Stimulated activated CD8-positive, alpha-beta memory T cell treated with anti-CD3 and anti-CD28 coated beads, Interleukin-4, amount 100 ng/mL, for 1 hour (primary cell): Measurements from ENCODE around the gene CCDC33.
"Not testable (repeated sequence)": the region's sequence is repeated elsewhere in the genome, so short reads cannot be mapped to it uniquely, and the experiment has no call there.

Experiments
- DNase-seq, 2 donors: peaks; one replicate each; pipeline ENCODE4 v3.0.0-alpha.2; 2020; ENCODE audit warnings: low read depth in 2 of 2, low spot score in 1 of 2

The CCDC33 gene

DNA sequence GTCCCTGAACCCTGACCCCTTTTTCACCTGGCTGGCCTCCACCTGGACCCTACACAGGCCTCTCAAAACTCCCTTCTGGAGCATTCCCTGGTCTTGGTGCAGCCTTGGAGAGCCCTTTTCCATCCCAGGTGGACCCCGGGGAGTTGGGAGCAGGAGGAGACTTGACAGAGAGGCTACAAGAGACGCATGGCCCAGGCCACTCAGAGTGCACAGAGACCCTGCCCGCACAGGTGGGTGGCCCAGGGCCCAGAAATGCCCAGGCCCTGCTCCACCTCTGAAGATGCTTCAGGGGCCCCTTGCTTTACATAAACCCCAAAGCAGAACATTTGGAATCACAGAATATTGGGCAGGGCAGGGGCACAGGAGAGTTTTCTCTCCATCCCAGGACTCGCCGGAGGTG is 97.0 kb downstream of the CCDC33 start:
- DNase-seq, result no peak

DNA sequence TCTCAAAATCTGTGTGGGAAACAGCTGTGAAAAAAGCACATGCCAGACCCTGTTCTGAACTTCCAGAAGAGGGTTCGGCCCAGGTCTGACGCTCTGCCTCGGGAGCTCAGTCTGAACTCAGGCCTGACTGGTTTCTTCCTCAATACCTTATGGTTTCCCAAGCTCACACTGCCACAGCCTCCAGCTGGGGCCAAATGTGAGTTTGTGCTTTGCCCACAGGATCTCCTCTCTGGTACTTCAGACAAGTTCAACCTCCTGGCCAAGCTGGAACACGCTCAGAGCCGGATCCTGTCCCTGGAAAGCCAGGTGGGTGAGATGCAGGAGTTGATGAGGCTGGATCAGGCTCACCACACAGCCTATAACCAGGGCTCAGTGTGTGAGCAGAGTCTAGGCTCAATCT is 97.5 kb downstream of the CCDC33 start:
- DNase-seq, result no peak

DNA sequence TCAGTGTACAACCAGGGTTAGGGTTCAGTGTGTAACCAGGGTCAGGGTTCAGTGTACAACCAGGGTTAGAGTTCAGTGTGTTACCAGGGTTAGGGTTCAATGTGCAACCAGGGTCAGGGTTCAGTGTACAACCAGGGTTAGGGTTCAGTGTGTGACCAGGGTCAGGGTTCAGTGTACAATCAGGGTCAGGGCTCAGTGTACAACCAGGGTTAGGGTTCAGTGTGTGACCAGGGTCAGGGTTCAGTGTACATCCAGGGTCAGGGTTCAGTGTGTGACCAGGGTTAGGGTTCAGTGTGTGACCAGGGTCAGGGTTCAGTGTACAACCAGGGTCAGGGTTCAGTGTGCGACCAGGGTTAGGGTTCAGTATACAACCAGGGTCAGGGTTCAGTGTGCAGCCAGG is 98.0 kb downstream of the CCDC33 start:
- DNase-seq, result no peak

DNA sequence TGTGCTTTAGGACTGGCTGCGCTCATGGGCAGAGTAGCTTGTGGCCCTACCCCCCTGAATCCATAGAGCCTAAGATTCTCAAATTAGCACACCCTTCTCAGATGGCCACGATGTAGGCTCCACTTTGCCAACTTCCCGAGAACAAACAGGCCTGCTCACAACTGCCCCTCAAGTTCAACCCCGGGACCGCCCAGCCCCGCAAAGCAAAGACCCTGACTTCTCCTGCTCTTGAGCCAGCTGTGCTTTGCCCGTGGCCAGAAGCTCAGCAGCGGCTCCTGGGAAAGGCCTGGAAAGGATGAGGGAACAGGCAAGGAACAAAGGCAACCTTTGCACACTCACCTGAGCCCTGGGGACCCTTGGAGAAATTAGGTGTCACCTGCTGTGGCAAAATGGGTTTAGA is 99.3 kb downstream of the CCDC33 start:
- DNase-seq, result no peak

DNA sequence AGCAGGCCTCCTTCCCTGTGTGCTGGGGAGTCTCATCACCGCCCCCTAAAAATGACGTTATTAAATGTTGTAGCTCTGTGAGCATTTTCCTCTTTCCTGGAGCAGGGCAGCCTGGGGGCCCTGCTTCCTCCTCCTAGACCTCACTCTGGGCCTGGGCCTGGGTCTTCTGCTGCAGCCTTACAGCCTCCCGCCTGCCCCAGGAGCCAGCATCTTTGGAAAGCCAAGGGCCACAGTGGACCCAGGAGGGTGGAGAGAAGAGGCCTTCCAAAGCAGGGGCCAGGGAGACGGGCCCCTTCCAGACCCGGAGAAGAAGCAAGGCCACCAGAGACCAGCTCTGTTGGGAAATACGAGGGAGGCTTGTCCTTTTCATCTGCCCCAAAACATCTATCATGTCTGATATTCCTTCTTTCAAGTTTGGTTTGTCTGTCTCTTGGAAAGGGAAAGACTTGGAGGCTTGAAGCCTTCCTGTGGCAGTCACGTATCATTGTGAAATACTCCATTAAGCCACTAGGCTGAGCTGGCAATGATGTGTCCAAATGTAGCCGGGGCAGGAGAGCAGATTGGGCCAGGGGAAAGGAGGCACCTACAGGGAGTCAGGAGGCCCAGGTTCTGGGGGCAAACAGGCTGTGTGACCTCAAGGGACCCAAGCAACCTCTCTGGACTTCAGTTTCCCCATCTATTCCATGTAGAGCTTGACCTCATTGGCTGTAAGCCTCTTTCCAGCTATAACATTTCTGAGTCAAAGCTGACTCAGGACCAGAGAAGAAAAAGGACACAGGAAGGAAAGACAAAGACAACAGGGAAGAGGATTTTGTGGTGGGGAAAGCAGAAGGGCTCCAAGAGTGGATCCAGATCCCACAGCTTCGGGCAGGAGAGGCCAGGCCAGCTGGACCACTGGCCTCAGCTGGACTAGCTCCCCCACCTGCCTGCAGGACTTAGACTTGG is 100.2 kb downstream of the CCDC33 start:
- no peak for DNase-seq

DNA sequence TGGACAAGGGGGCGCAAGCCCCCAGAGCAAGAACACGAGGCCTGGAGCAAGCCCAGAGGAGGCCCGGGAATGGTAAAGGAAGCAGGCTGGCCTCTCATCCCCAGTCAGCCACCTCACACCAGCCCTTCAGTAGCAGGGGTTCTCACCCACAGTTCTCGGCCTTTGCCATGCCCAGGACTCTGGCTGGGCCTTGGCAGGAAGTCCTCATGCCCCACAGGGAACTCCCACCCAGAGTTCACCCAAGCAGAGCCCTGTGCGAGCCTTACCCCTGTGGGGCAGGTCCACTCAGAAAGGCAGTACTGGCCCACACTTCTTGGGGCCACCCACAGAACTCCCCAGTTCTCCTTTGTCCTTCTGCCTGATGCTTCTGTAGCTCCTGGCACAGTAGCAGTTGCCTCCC is 101.0 kb downstream of the CCDC33 start:
- no peak for DNase-seq

DNA sequence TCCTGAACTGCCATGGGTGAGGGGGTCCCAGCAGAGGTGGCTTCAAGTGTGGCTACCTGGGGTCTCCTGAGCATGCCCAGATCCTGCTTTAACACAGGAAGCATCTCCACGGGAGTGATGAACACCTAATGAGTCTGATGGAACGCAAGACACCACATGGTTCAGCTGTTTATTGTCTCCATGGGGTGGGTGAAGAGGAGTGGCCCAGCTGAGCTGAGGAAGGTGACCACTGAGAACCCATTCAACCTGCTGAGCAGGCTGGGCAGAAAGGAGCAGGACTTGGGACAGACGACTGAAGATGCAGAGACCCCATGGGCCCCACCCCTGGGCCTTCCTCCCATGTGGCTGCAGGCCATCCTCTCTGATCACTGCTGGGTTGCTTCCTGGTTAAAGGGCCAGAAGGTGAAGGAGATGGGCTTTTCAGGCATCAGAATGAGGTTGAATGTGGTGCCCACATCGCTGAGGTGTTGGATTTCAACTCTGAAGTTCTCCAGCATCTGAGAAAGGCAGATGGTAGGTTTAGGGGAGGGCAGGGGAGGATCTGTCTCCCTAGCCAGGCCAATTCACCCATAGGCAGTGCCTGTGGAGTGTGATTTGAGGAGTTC is 101.6 kb downstream of the CCDC33 start:
- no peak for DNase-seq

DNA sequence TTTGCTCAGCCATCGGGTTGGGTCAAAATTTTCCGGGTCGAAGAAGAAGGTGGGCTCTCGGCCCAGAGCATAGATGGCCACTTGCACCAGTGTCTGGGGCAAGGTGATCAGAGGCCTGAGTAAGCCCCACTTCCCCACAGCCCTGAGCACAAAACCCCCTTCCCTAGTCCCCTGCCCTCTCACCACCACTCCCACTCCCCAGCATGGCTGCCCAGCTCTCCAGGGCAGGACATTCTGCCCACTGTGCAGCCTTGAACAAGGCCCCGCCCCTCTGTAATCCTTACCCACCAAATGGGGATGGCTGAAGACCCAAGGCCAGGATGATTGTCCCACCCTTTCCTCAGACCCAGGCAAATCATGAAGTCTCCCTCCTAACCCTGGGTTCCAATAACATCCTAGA is 102.5 kb downstream of the CCDC33 start:
- no peak for DNase-seq

DNA sequence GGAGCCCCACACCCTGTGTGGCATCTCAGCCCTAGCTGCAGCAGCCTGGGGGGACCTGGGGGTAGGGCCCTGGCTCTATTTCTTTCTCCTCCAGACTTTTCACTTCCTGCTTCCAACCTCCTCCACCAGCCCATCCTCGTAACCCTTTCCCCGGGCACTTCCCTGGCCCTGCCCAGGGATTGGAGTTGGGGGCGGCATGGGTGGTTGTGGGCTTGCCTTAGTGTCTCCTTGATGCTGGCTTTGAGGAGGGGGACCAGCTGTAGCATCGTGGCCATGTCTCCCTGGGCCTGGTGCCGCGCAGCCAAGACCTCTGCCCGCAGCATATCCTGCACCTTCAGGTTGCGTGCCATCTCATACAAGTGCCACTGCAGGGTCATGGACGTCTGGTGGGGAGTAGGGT is 103.2 kb downstream of the CCDC33 start:
- no peak for DNase-seq

DNA sequence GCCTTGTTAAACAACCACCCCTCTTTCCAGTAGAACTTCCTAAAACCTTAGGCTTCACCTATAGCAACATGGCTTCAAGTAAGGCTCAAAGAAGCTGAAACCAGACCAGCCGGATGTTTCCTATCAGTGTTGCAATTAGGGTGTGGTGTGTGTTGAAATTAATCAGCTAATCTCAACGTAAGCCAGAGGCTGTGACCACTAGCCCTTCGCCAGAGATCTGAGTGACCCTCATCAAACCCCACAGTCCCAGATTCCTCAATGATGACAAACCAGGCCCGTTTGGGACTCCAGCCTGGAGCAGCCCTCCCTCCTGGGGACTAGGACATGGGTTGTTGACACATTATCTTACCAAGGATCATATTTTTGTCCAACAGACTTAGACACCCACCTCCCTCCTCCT is 104.0 kb downstream of the CCDC33 start:
- no peak for DNase-seq

DNA sequence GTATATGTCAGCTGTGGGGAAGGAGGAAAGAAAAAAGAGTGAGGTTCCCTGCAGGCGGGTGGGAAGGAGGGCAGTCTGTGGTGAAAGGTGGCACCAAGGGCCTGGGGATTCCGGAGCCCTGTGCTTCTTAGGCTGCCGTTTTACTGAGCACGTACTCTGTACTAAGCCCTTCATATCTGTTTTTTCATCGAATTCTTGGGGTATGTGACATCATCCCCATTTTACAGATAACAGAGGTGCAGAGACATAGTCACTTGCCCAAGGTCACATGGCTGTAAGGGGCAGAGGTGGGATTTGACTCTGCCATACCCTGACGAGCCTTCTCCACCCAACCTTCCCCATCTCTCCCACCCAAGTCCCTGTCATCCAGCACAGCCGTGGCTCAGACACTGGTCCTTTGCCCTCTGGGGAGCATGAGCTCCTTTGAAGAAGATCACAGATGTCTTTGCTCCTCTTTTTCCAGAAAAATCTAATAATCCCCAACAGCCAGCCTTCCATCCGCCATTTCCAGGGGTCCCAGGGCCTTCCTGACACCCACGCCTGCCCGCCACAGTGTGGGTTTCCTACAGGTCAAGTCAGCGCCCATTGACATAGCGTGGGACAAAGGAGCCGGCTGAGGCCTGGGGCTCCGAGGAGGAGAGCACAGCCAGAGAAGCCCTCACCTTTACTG is 107.1 kb downstream of the CCDC33 start:
- DNase-seq, result no peak

DNA sequence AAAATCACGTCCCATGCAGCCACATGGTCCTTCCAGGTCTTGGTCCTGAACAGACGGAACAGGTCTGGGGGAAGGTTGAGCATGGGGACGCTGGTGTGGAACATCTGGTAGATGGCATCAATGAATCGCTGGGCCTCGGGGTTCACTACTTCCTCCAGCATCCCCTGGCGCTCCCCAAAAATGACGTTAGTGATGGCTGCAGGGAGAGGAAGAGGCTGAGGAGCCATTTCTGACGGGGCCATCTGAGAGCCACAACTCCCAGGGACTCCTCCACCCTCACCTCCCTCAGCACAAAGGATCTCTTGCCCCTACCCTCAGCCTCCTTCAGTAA is 107.6 kb downstream of the CCDC33 start:
- DNase-seq, result no peak

DNA sequence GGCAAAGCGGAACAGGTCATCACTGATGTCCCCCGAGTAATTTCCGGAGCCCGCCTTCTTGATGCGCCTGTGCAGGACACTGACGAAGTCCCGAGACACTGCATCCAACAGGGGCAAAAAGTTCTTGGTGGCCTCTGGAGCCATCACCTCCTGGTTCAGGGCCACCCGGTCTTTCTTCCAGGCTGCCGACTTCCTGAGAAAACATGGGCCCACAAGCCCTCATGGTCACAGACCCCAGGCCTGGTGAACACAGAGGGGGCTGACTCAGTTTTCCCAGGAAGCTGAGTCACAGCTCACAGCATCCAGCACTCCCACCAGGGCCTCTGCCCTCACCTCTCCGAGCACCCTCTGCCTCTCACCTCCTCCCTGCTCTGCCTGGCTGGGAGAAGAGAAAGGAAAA is 108.9 kb downstream of the CCDC33 start:
- no peak for DNase-seq

DNA sequence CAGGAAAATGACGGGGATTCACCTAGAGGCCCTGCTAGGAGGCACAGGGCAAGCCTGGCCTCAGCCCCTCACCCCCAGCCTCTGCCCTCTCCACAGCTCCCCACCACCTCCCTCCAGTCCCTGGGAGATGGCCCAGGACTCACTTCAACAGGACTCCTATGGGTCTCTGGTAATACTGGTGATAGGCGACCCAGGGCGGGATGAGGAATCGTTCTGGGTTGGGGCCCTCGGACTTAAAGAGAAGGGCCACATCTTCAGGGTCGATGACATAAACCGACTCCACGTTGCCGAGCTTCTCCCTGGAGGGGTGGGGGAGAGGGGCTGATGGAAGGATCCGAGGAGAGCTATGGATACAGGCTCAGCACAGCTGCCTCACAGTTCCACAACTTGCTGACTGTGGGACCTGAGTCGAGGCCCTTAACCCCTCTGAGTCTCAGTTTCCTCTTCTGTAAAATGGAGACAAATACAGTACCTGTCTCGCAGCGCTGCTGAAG is 111.7 kb downstream of the CCDC33 start:
- no peak for DNase-seq

DNA sequence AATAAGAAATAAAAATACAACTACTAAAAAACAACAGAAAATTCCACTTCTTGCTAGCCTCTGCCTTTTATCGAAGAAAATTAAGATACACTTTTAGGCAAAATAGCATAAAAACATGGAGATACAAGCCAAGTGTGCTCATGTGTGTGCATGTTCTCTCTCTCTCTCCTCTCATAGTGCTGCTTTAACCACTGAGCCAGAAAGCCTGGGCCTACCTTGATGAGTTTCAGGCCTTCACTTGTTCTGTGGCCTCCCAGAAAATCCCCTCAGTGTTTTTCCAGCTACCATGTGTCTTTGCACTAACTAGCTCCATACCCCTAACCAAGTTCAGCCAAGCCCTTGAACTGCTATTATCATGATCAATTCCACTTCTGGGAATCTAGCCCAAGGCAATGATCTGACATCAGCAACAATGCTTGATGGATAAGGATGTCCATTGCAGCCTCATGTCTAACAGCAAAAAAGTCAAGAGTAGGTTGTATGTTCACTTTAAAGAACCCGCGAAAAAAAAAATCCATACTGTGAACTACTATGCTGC is 113.2 kb downstream of the CCDC33 start:
- no peak for DNase-seq

DNA sequence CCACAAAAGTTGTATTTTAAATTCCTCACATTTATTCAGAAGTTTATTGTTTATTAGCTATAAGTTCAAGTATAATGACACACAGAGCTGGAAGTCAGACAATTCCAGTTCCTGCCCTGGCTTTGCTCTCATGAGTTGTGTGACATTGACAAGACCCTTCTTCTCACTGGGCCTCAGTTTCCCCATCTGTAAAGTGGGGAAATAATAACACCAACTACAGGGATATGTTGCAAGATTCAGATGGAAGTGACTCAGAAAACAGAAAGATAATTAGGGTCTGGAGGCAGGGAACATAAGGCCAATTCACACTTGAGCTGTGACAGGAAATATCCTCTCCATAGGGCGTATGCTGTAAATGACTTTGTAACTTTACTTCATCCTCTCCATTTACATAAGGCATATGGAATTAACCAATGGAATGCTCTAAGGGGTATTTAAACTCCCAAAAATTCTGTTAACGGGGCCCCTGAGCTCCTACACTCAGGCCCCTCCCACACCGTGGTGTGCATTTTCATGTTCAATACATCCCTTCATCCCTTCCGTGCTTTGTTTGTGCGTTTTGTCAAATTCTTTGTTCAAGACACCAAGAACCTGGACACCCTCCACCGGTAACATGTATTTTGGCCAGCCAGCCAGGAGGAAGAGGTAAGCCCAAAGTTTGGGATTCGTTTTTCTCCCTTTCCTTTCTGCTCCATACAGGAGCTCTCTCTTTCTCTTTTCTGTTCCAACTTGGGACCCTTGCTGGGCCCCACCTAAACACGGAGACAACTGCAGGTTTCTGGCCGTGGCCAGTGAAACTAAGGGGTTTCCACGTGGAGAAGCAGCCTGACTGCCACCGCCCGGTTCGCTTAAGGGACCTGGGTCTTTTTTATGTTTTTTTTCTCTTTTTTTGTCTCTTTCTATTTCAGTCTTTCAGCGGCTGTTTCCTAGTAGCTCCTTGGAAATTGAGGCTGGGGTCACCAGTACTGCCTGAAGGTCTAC is 114.5 kb downstream of the CCDC33 start:
- DNase-seq, result no peak

DNA sequence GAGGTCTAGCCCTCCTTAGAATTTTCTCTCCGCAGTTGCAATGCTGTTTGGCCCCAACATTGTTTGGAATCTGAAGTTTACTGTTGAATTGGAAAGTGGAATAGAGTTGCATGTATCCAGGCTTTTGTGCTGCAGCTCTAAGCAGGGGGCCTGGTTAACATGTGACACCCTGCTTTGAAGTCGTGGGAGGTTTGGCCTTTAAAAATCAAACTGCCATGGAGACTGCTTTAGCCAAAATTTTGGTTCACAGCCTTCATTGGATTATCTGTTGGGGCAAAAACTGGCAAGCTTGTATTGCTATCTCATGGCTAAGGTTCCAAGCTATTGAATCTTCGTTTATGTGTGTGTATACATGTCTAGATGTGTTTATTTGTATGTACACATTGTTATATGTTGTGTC is 115.5 kb downstream of the CCDC33 start:
- no peak for DNase-seq

DNA sequence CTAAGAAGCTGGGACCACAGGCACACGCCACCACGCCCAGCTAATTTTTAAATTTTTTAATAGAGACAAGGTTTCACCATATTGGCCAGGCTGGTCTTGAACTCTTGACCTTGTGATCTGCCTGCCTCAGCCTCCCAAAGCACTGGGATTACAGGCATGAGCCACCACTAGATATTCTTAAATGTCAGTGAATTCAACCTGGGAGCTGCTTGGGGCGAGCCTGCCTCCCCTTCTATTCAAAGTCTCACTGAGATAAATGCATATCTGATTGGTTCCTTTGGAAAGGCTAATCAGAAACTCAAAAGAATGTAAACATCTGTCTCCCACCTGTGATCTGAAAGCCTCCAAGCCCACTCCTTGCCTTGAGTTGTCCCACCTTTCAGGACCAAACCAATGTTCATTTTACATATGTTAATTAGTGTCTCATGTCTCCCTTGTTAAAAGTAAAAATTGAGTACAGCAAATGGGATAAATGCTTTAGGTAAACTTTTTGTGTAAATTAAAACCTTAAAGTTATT is 116.3 kb downstream of the CCDC33 start:
- DNase-seq, result no peak

DNA sequence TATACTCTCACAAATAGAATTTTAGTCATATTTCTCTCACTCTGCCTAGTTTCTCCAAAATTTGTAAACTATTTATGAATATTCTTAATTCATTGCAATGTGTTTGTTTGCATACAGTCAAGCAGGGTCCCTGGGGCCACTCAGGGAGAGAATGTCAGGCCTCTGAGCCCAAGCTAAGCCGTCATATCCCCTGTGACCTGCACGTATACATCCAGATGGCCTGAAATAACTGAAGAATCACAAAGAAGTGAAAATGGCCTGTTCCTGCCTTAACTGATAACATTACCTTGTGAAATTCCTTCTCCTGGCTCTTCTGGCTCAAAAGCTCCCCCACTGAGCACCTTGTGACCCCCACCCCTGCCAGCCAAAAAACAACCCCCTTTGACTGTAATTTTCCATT is 117.9 kb downstream of the CCDC33 start:
- DNase-seq, result not testable (repeated sequence)

DNA sequence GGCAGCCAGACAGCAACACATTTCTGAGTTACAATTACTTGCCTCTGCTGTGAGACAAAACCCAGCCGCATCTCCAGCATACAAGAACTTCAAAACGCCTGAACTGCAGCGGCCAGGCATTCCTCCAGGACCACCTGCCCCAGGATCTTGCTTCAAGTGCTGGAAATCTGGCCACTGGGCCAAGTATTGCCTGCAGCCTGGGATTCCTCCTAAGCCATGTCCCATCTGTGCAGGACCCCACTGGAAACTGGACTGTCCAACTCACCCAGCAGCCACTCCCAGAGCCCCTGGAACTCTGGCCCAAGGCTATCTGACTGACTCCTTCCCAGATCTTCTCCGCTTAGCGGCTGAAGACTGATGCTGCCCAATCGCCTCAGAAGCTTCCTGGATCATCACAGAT is 119.9 kb downstream of the CCDC33 start:
- not testable (repeated sequence) for DNase-seq
